CMK (cell line): Measurements from ENCODE around the gene TRMO.

Source experiments
- DNase-seq: peaks from one replicate; pipeline ENCODE4 v3.0.0-alpha.2; 2010; ENCODE audit warnings: low read depth

The TRMO gene

GRCh38 chr9:97903177-97903576, 19.1 kb downstream of the TRMO start:
- DNase-seq = no peak

- DNase-seq = no peak
These were observed 21.3 kb downstream of the TRMO start for GRCh38 chr9:97900738-97901565.

- no peak for DNase-seq
These were observed 22.1 kb downstream of the TRMO start for GRCh38 chr9:97900103-97900737.

- no peak for DNase-seq
These were observed 26.5 kb downstream of the TRMO start for GRCh38 chr9:97895695-97896332.

GRCh38 chr9:97895211-97895610, 27.1 kb downstream of the TRMO start:
- no peak for DNase-seq

- DNase-seq = no peak
These were observed 29.9 kb downstream of the TRMO start for GRCh38 chr9:97892421-97892820.

GRCh38 chr9:97891736-97892135, 30.6 kb downstream of the TRMO start:
- DNase-seq = no peak

GRCh38 chr9:97889941-97890887, 32.1 kb downstream of the TRMO start:
- DNase-seq = no peak

GRCh38 chr9:97880336-97880735, 42.0 kb downstream of the TRMO start:
- no peak for DNase-seq

- DNase-seq = no peak
These were observed 46.2 kb downstream of the TRMO start for GRCh38 chr9:97876061-97876460.

GRCh38 chr9:97875111-97875510, 47.2 kb downstream of the TRMO start:
- DNase-seq = no peak

GRCh38 chr9:97874624-97875023, 47.7 kb downstream of the TRMO start:
- no peak for DNase-seq

- no peak for DNase-seq
These were observed 48.4 kb downstream of the TRMO start for GRCh38 chr9:97873882-97874281.

- no peak for DNase-seq
These were observed 48.9 kb downstream of the TRMO start for GRCh38 chr9:97873425-97873824.

- DNase-seq = no peak
These were observed 53.4 kb downstream of the TRMO start for GRCh38 chr9:97868859-97869258.

- DNase-seq = no peak
These were observed 55.5 kb downstream of the TRMO start for GRCh38 chr9:97866848-97867247.

GRCh38 chr9:97866300-97866699, 56.0 kb downstream of the TRMO start:
- DNase-seq = no peak

GRCh38 chr9:97864396-97864795, 57.9 kb downstream of the TRMO start:
- no peak for DNase-seq

GRCh38 chr9:97863314-97863713, 59.0 kb downstream of the TRMO start:
- no peak for DNase-seq

- no peak for DNase-seq
These were observed 61.2 kb downstream of the TRMO start for GRCh38 chr9:97861148-97861475.

GRCh38 chr9:97860451-97861147, 61.7 kb downstream of the TRMO start:
- no peak for DNase-seq

- no peak for DNase-seq
These were observed 63.0 kb downstream of the TRMO start for GRCh38 chr9:97859346-97859745.
